Pancreas (tissue), 10 donors: Measurements from ENCODE around the gene VPS13D. TPM values are rescaled to one million over a fixed set of nuclear protein-coding genes. Genes with fewer than 3 reads are reported as not detected.

ENCODE experiments used
- ATAC-seq, 4 donors: fragments of 200-7000 bp; cut with Tn5 transposase; one replicate each; pipeline versions ENCODE4 v1.8.0 to v1.9.1; 2020; ENCODE audit warnings: mild to moderate bottlenecking in 4 of 4, moderate library complexity in 4 of 4
- DNase-seq, 6 donors: peaks; one replicate each; pipeline ENCODE4 v3.0.0-alpha.2; 2020
- FAIRE-seq: peaks from 2 replicates; lab custom pipeline; 2012; peaks lifted over from hg19 to GRCh38; lab: Jason Lieb, UNC
- H3K27ac ChIP-seq, 4 donors: fragments of 200-600 bp; sonication (generic); 1 replicate in 3 of 4; 2 replicates in 1 of 4; pipeline versions ENCODE4 v1.5.0 to v1.8.0; 2020
- H3K27me3 ChIP-seq, 4 donors: fragments of 200-600 bp; one replicate each; pipeline ENCODE4 v1.8.0; 2021
- H3K36me3 ChIP-seq, 3 donors: fragments of 200-600 bp; sonication (generic) in 1 of 3; one replicate each; pipeline versions ENCODE4 v1.5.0 to v1.8.0; 2020 to 2021
- H3K4me1 ChIP-seq, 3 donors: fragments of 200-600 bp; one replicate each; pipeline ENCODE4 v1.8.0; 2021
- H3K4me3 ChIP-seq, 4 donors: fragments of 200-600 bp; sonication (generic) in 2 of 4; one replicate each; pipeline versions ENCODE4 v1.5.0 to v1.8.0; 2020 to 2021
- H3K9me3 ChIP-seq, 4 donors: fragments of 200-600 bp; one replicate each; pipeline ENCODE4 v1.8.0; 2021
- CTCF ChIP-seq, 4 donors: fragments of 200-600 bp; sonication (generic) in 3 of 4; IDR thresholded peaks; one replicate each; pipeline versions ENCODE4 v1.5.0 to v1.8.0; 2021; ENCODE audit warnings: antibody characterized with exemption in 4 of 4
- WGBS, 2 donors: extraction: QIAGEN DNeasy Blood & Tissue Kit; methylation state at CpG; one replicate each; pipeline ENCODE4 v1.1.7; 2013; 5-methylcytosine and 5-hydroxymethylcytosine counted together
- intact Hi-C, 3 donors: fragments of 100-400 bp; cut with DNase I; formaldehyde crosslinking; loops; one replicate each; pipeline versions ENCODE4 v1.11.1 to v1.14.2; 2022
- polyA plus RNA-seq, 2 donors: library from polyadenylated mRNA; stranded (reverse); fragments of 200-250 nt; gene quantifications; one replicate each; pipeline ENCODE4 v1.2.3, GENCODE V29; 2013
- total RNA-seq, 6 donors: library from RNA; stranded (reverse); fragmentation: NEBNext Ultra II Directional in 4 of 6; extraction: Animal tissue kit (Norgen Biotek cat#: 25700) in 4 of 6; gene quantifications; one replicate each; pipeline versions ENCODE4 v1.2.1 to v1.2.4, GENCODE V29; 2021 to 2023
- donor health status: healthy with polysubstance abuse.
- donor health status: DM: no; HTN: no; CAD: no; lungs with moderate emphysema.
- donor health status: DM: no; HTN: no; CAD: no.
- donor health status: control.
- donor health status: control.
- donor health status: Bipolar disorder and iron deficiency.
- donor health status: DM: yes; HTN: yes; CAD: no.
- donor health status: DM: no; HTN: no; CAD: no.
- donor health status: DM: no; HTN: no; CAD: no.
- donor health status: DM: yes; HTN: yes; CAD: no.

Gene VPS13D
- total and polyA plus RNA-seq, 8 donors: 13.7 to 39.0 (median 24.8) TPM

GRCh38 chr1:12397462-12398450 is 167.9 kb downstream of the VPS13D start:
- no peaks in the 10 kb centered on the region for H3K9me3 ChIP-seq
- ATAC-seq (peak in 3 of 4 donors; percentile 50 to 59 (median 58)), FAIRE-seq (no peak), DNase-seq (no peak)
- peaks cover 0 to 17% (median 14%) of the 10 kb centered on the region in 3 donors for H3K4me1 ChIP-seq
- H3K36me3 ChIP-seq: no peaks in the 10 kb centered on the region
- 72 to 75% methylated on average over 7 of the region's 7 CpGs for WGBS, 2 donors
- H3K27ac ChIP-seq: no peak overlapping the region
- H3K4me3 ChIP-seq: no peak overlapping the region
- intact Hi-C loops: no loop called here
- H3K27me3 ChIP-seq: no peaks in the 10 kb centered on the region
- no peak for TF ChIP-seq CTCF (IDR thresholded peaks at IDR 0.05)

- no peaks in the 10 kb centered on the region for H3K36me3 ChIP-seq
- H3K9me3 ChIP-seq: no peaks in the 10 kb centered on the region
- no peak overlapping the region for H3K27ac ChIP-seq
- ATAC-seq (no peak), FAIRE-seq (no peak), DNase-seq (no peak)
- peaks cover 0 to 17% (median 17%) of the 10 kb centered on the region in 3 donors for H3K4me1 ChIP-seq
- intact Hi-C loops: no loop called here
- WGBS, 2 donors: 87 to 92% methylated on average over 6 of the region's 6 CpGs
- no peaks in the 10 kb centered on the region for H3K27me3 ChIP-seq
- no peak overlapping the region for H3K4me3 ChIP-seq
- no peak for TF ChIP-seq CTCF (IDR thresholded peaks at IDR 0.05)
These were observed 168.6 kb downstream of the VPS13D start for GRCh38 chr1:12398479-12398878.

- no peaks in the 10 kb centered on the region for H3K9me3 ChIP-seq
- intact Hi-C loops: loop anchor here in 1 of 3 donors (10.0 kb wide), 1 partner anchor 215 kb away; the partner anchor contains the start of gene DHRS3
- no peak overlapping the region for H3K27ac ChIP-seq
- WGBS, 2 donors: 92 to 94% methylated on average over 10 of the region's 10 CpGs
- TF ChIP-seq CTCF (IDR thresholded peaks at IDR 0.05): no peak
- FAIRE-seq: no peak
- H3K27me3 ChIP-seq: no peaks in the 10 kb centered on the region
- no peak for DNase-seq
- peaks cover 0 to 20% (median 19%) of the 10 kb centered on the region in 3 donors for H3K4me1 ChIP-seq
- H3K36me3 ChIP-seq: no peaks in the 10 kb centered on the region
- ATAC-seq: no peak
- H3K4me3 ChIP-seq: no peak overlapping the region
These were observed 170.3 kb downstream of the VPS13D start for GRCh38 chr1:12400027-12400693.

- Histone ChIP-seq H3K9me3 (no peaks in the 10 kb centered on the region), H3K27ac (peak overlapping the region in 1 of 4 donors; percentile 38), H3K4me3 (no peak overlapping the region), H3K36me3 (no peaks in the 10 kb centered on the region), H3K27me3 (no peaks in the 10 kb centered on the region), H3K4me1 (peaks cover 20 to 40% (median 38%) of the 10 kb centered on the region in 3 donors)
- no peak for TF ChIP-seq CTCF (IDR thresholded peaks at IDR 0.05)
- FAIRE-seq (no peak), DNase-seq (no peak), ATAC-seq (peak in 3 of 4 donors; percentile 8 to 58 (median 35))
- 47 to 59% methylated on average over 3 of the region's 3 CpGs for WGBS, 2 donors
- intact Hi-C loops: loop anchor here in 1 of 3 donors (10.0 kb wide), 1 partner anchor 213 kb away; the partner anchor contains the start of gene DHRS3
These were observed 172.4 kb downstream of the VPS13D start for GRCh38 chr1:12402159-12402673.
